ENCODE results near the gene RAPH1. TPM values are rescaled to one million over a fixed set of nuclear protein-coding genes. Genes with fewer than 3 reads are reported as not detected.

RAPH1 gene
- total RNA-seq, 2 experiments from 2014 or later = 0.16 to 1.1 TPM

DNA sequence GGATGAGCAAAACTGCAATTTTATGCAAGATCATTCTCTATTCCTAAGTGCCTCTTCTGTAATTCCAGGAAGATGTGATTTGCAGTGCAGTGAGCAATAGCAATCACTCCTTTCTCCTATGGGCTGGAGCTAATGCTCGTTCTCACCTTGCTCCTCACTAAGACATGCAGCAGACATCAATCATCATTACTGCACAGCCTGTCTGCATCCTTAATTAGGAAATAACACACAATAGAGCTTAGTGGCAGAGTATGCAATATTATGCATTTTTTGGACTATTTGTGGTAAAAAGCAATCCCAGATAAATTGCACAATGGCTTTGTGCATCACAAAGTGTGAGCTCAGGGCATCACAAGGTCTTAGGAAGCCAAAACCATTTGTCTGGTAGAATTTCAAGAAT is 32.6 kb upstream of the RAPH1 start:
- no peaks in the 10 kb centered on the region for H3K36me3 Mint-ChIP-seq (ENCODE audit: low read depth)
- peaks cover 2% of the 10 kb centered on the region for H3K4me1 Mint-ChIP-seq (ENCODE audit: low read depth)
- DNase-seq (no peak), ATAC-seq (no peak)
- no peak overlapping the region for H3K4me3 Mint-ChIP-seq
- H3K27me3 Mint-ChIP-seq (ENCODE audit: low read depth) = peaks cover 12% of the 10 kb centered on the region
- POLR2A ChIA-PET = interaction anchor here (0.7 kb wide), 1 partner anchor 125 kb away, joined by 3 read pairs; no protein-coding TSS in a partner anchor
- H3K27ac Mint-ChIP-seq = no peak overlapping the region
- no peaks in the 10 kb centered on the region for H3K9me3 Mint-ChIP-seq (ENCODE audit: insufficient read depth)
- CTCF ChIA-PET = no interaction called here

DNA sequence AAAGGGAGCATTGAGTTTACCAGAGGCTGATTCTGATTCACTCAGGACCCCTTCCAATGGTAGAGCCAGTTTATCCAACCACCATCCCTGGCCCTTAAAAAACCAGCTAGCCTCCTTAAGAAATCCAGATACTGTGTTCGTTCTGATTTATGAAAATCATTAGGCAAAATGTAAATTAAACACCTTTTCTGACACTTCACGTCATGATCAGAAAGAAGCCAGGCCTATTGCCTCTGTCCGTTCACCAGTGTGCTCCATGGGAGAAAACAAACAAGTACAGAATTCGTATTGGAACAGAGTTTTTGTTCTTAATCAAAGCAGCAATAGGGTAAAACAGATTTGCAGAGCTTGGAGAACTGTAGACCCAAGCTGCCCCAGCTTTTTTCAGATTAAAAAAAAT is 31.1 kb upstream of the RAPH1 start:
- Mint-ChIP-seq H3K36me3 (ENCODE audit: low read depth) (no peaks in the 10 kb centered on the region), H3K9me3 (ENCODE audit: insufficient read depth) (no peaks in the 10 kb centered on the region), H3K27ac (no peak overlapping the region), H3K4me1 (ENCODE audit: low read depth) (peaks cover 2% of the 10 kb centered on the region), H3K4me3 (no peak overlapping the region), H3K27me3 (ENCODE audit: low read depth) (peaks cover 16% of the 10 kb centered on the region)
- DNase-seq = no peak
- ChIA-PET CTCF (no interaction called here), POLR2A (no interaction called here)
- ATAC-seq = no peak

DNA sequence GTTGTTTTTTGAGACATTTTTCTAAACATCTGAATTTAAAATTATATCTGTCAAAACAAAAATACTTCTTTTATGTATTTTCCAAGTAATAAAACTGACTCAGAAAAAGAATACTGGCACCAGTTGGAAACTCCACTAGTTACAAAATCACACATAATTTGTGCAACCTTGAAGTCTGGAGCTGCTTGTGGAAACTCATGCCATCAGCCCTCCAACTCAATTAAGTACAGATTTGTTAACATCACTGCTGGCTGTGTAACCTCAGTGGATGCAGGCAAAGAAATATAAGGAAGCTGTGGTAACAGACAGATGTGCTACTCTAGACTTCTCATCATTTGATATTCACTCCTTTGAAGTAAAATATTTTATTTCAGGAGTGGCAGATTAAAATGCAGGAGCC is 30.0 kb upstream of the RAPH1 start:
- Mint-ChIP-seq H3K4me1 (ENCODE audit: low read depth) (peaks cover 2% of the 10 kb centered on the region), H3K4me3 (no peak overlapping the region), H3K27ac (no peak overlapping the region), H3K36me3 (ENCODE audit: low read depth) (no peaks in the 10 kb centered on the region), H3K27me3 (ENCODE audit: low read depth) (peaks cover 14% of the 10 kb centered on the region), H3K9me3 (ENCODE audit: insufficient read depth) (no peaks in the 10 kb centered on the region)
- ATAC-seq (no peak), DNase-seq (no peak)
- CTCF ChIA-PET = no interaction called here
- POLR2A ChIA-PET = no interaction called here

DNA sequence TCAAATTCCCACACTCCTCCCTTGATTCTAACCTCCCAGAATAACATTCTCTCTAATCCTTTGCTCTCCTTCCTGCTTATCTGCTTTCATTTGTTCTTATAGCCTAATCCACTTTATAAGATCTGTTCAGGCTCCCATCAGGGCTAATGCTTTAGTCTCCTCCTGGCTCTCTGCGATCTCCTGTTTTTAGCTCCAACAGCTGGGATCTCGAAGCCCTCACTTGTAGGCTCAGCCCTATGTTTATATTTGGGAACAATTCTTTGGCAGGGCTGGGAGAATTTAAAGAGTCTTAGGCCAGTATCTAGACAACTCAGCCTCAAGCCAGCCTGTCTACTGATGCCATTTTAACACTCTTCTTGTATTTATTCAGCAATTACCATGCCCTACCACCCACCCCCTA is 27.2 kb upstream of the RAPH1 start:
- Mint-ChIP-seq H3K36me3 (ENCODE audit: low read depth) (no peaks in the 10 kb centered on the region), H3K4me3 (no peak overlapping the region), H3K27me3 (ENCODE audit: low read depth) (peaks cover 11% of the 10 kb centered on the region), H3K9me3 (ENCODE audit: insufficient read depth) (no peaks in the 10 kb centered on the region), H3K27ac (no peak overlapping the region), H3K4me1 (ENCODE audit: low read depth) (no peaks in the 10 kb centered on the region)
- DNase-seq (no peak), ATAC-seq (no peak)
- CTCF ChIA-PET = no interaction called here
- POLR2A ChIA-PET = no interaction called here

DNA sequence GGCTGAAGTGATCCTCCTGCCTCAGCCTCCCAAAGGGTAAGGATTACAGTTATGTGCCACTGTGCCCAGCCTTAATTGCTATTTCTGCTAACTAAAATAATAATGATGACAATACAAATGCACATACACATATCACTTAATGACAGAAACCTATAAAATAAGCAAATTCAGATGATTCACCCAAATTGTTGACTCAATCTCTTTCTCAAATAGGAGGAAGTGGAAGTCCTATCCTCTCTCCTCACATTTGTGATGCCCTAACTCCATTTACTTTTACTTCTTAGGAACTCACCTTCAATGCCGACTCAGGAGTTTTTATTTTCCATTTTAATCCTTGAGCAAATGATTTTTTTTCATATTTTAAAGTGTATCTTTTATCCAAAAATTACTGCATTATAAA is 24.5 kb upstream of the RAPH1 start:
- ATAC-seq (no peak), DNase-seq (no peak)
- Mint-ChIP-seq H3K27ac (no peak overlapping the region), H3K4me3 (no peak overlapping the region), H3K4me1 (ENCODE audit: low read depth) (no peaks in the 10 kb centered on the region), H3K27me3 (ENCODE audit: low read depth) (peaks cover 11% of the 10 kb centered on the region), H3K36me3 (ENCODE audit: low read depth) (no peaks in the 10 kb centered on the region), H3K9me3 (ENCODE audit: insufficient read depth) (no peaks in the 10 kb centered on the region)
- CTCF ChIA-PET = no interaction called here
- POLR2A ChIA-PET = no interaction called here

DNA sequence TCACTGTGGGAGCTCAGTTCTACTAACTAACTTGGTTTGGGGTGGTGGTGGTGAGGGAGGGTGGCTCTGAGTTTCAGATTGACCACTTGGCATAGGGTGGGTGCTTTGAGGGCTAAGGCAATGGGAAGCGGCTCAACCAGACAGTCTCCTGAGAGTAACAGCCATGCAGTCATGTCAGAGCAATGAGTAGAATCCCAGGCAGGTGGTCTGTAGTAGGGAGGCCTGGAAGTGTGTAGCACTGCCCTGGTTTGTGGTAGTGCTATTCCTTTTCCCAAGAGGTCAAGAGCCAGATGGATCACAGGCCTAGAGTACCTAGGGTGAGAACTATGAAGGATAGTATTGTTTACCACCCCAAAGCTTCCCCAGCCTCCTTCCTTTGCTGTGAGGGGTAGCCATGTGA is 18.7 kb upstream of the RAPH1 start:
- Mint-ChIP-seq H3K36me3 (ENCODE audit: low read depth) (no peaks in the 10 kb centered on the region), H3K4me3 (no peak overlapping the region), H3K27ac (no peak overlapping the region), H3K9me3 (ENCODE audit: insufficient read depth) (no peaks in the 10 kb centered on the region), H3K4me1 (ENCODE audit: low read depth) (peaks cover under 1% of the 10 kb centered on the region), H3K27me3 (ENCODE audit: low read depth) (peaks cover 2% of the 10 kb centered on the region)
- ATAC-seq (no peak), DNase-seq (no peak)
- ChIA-PET CTCF (no interaction called here), POLR2A (interaction anchor here (0.6 kb wide), 1 partner anchor 588 kb away, joined by 3 read pairs; no protein-coding TSS in a partner anchor)

DNA sequence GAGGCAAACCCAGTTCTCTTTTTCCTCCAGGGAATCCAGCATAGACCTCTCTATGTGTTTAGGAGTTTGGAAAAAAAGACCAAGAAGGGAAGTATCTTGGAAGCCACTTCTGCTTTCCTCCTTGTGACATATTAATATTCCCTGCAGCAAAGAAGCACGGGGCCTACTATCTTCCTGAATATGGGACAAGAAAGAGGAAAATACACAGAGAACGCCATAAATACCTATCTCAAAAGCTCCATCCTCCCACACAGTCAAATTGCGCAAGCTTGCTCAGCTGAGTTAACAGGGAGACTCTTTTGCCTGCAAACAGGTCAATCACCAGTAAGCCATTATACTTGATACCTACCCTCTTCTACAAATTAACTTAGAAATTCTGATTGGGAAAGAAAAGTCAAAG is 16.7 kb upstream of the RAPH1 start:
- ChIA-PET CTCF (no interaction called here), POLR2A (no interaction called here)
- ATAC-seq (no peak), DNase-seq (no peak)
- peaks cover 6% of the 10 kb centered on the region for H3K4me1 Mint-ChIP-seq (ENCODE audit: low read depth)
- H3K9me3 Mint-ChIP-seq (ENCODE audit: insufficient read depth) = no peaks in the 10 kb centered on the region
- H3K36me3 Mint-ChIP-seq (ENCODE audit: low read depth) = no peaks in the 10 kb centered on the region
- no peak overlapping the region for H3K4me3 Mint-ChIP-seq
- no peak overlapping the region for H3K27ac Mint-ChIP-seq
- H3K27me3 Mint-ChIP-seq (ENCODE audit: low read depth) = peaks cover 2% of the 10 kb centered on the region

DNA sequence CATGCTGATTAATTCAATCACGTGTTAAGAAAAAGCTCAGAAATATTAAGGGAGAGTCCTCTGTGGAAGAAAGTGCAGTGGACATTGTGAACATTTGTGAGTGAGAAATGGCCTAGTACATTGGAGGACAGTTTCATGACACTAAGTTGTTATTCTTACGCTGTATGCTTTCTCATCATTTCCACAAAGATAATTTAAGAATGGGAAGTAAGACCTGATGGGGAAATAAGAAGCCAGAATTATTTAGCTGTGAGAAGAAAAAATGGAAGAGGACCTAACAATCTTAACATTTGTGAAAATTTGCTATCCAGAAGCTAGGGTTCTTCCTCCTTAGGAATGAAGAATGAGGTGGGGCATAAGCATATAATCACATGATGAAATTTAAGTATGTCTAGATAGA is 15.2 kb upstream of the RAPH1 start:
- ChIA-PET CTCF (no interaction called here), POLR2A (no interaction called here)
- Mint-ChIP-seq H3K27ac (no peak overlapping the region), H3K27me3 (ENCODE audit: low read depth) (peaks cover 2% of the 10 kb centered on the region), H3K4me1 (ENCODE audit: low read depth) (peaks cover 6% of the 10 kb centered on the region), H3K36me3 (ENCODE audit: low read depth) (no peaks in the 10 kb centered on the region), H3K4me3 (no peak overlapping the region), H3K9me3 (ENCODE audit: insufficient read depth) (no peaks in the 10 kb centered on the region)
- DNase-seq = no peak
- no peak for ATAC-seq

DNA sequence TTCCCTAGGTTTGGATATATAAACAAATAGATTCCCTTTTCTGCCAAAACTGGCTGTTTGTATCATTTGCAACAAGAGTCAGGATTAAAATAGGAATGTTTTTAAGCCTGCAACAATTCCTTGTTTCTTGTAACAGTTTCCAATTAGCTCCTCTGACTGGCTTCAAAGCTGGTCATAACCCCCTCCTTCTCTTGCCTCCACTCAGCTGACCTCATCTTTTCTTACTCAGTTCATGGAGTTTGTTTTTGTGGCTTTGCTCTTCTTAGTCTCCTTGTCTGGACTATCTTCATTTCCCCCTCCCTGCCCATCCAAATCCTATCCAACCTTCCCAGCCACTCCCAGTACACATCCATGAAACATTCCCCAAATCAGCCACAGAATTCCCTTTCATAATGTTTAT is 14.3 kb upstream of the RAPH1 start:
- H3K4me3 Mint-ChIP-seq = no peak overlapping the region
- peaks cover 4% of the 10 kb centered on the region for H3K27me3 Mint-ChIP-seq (ENCODE audit: low read depth)
- ChIA-PET CTCF (no interaction called here), POLR2A (no interaction called here)
- H3K9me3 Mint-ChIP-seq (ENCODE audit: insufficient read depth) = no peaks in the 10 kb centered on the region
- no peak overlapping the region for H3K27ac Mint-ChIP-seq
- H3K36me3 Mint-ChIP-seq (ENCODE audit: low read depth) = no peaks in the 10 kb centered on the region
- peaks cover 6% of the 10 kb centered on the region for H3K4me1 Mint-ChIP-seq (ENCODE audit: low read depth)
- ATAC-seq (no peak), DNase-seq (no peak)

DNA sequence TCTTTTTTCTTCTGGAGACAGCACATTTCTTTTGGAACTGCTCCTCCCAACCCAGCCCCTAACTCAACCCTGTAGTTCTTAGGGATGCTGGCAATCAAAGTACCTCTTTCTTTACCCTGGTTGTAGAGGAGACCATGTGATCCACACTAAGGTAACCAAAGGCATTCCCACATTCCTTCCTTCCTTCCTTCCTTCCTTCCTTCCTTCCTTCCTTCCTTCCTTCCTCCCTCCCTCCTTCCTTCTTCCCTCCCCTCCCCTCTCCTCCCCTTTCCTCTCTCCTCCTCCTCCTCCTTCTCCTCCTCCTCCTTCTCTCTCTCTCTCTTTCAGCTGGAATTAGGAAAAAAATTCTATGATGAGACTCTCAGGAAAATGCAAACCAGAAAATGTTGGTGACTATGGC is 13.8 kb upstream of the RAPH1 start:
- ATAC-seq = no peak
- POLR2A ChIA-PET = no interaction called here
- no peak overlapping the region for H3K4me3 Mint-ChIP-seq

DNA sequence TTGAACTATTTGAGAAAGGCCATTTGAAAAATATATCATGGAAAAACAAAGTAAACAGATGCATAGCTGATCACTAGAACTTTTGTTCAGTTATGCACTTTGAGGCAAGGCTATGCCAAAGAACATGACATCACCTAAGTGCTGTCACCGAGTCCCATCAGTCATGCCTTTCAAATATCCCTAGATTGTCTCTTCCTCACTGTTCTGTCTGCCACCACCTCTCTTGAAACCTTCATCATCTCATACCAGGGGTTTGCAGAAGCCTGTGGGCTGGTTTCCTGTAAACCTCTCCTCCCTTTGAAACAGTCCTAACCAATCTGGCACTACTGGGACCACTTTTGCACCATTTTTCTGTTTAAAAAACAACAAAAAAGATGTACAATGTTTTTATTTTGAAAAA is 12.3 kb upstream of the RAPH1 start:
- no peak overlapping the region for H3K27ac Mint-ChIP-seq
- POLR2A ChIA-PET = no interaction called here
- ATAC-seq = no peak

More for the DNA sequence above, 13.8 kb upstream of the RAPH1 start:
- Mint-ChIP-seq H3K4me1 (ENCODE audit: low read depth) (peaks cover 6% of the 10 kb centered on the region), H3K27me3 (ENCODE audit: low read depth) (peaks cover 5% of the 10 kb centered on the region), H3K36me3 (ENCODE audit: low read depth) (no peaks in the 10 kb centered on the region), H3K27ac (no peak overlapping the region), H3K9me3 (ENCODE audit: insufficient read depth) (no peaks in the 10 kb centered on the region)
- DNase-seq = no peak
- CTCF ChIA-PET = no interaction called here

DNA sequence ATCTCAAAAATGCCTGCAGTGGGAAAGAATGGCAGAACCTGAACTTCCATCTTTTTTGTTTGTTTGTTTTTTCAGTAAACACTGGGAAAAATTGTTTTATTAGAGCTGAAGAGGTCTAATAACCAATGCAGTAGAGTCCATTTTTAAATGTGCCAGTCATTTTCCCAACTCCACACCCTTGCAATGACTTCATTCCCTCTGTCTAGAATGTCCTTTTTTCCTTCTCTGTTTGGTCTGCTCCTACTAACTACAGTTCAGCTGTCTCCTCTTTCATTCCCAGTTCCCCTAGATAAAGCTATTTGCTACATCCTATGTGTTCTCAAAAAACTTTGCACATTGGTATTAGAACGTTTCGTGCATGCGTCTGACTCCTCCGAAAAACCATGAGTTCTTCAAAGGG is 9.3 kb upstream of the RAPH1 start:
- Mint-ChIP-seq H3K4me3 (no peak overlapping the region), H3K9me3 (ENCODE audit: insufficient read depth) (no peaks in the 10 kb centered on the region), H3K27ac (no peak overlapping the region), H3K4me1 (ENCODE audit: low read depth) (peaks cover 6% of the 10 kb centered on the region), H3K27me3 (ENCODE audit: low read depth) (peaks cover 6% of the 10 kb centered on the region), H3K36me3 (ENCODE audit: low read depth) (no peaks in the 10 kb centered on the region)
- POLR2A ChIA-PET = no interaction called here
- CTCF ChIA-PET = interaction anchor here (1.5 kb wide), 1 partner anchor 271 kb away, joined by 3 read pairs; no protein-coding TSS in a partner anchor
- ATAC-seq (no peak), DNase-seq (no peak)

More for the DNA sequence above, 12.3 kb upstream of the RAPH1 start:
- H3K27me3 Mint-ChIP-seq (ENCODE audit: low read depth) = peaks cover 9% of the 10 kb centered on the region
- CTCF ChIA-PET = no interaction called here
- no peak overlapping the region for H3K4me3 Mint-ChIP-seq
- DNase-seq = no peak
- no peaks in the 10 kb centered on the region for H3K36me3 Mint-ChIP-seq (ENCODE audit: low read depth)
- peaks cover 6% of the 10 kb centered on the region for H3K4me1 Mint-ChIP-seq (ENCODE audit: low read depth)
- H3K9me3 Mint-ChIP-seq (ENCODE audit: insufficient read depth) = no peaks in the 10 kb centered on the region

DNA sequence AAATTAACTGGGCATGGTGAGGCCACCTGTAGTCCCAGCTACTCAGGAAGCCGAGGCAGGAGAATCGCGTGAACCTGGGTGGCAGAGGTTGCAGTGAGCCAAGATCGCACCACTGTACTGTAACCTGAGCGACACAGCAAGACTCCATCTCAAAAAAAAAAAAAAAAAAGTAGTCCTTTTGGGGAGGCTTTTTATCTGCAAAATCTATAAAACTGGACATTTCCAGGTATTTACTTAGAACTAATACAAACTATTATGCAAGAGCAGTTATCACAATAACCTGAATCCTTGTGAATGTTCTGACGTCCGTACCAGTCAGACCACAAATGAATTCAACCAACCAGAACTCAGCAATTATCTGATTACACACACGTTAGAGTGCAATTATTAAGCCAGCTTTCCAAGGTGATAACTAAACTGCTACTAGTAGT is 8.8 kb upstream of the RAPH1 start:
- no peak for ATAC-seq
- H3K36me3 Mint-ChIP-seq (ENCODE audit: low read depth) = no peaks in the 10 kb centered on the region
- ChIA-PET CTCF (interaction anchor here (1.5 kb wide), 1 partner anchor 271 kb away, joined by 3 read pairs; no protein-coding TSS in a partner anchor), POLR2A (no interaction called here)
- peaks cover 9% of the 10 kb centered on the region for H3K27me3 Mint-ChIP-seq (ENCODE audit: low read depth)
- no peak for DNase-seq
- no peaks in the 10 kb centered on the region for H3K9me3 Mint-ChIP-seq (ENCODE audit: insufficient read depth)
- H3K4me3 Mint-ChIP-seq = no peak overlapping the region
- peaks cover 6% of the 10 kb centered on the region for H3K4me1 Mint-ChIP-seq (ENCODE audit: low read depth)
- H3K27ac Mint-ChIP-seq = no peak overlapping the region
